Type B pancreatic cell (in vitro differentiated cells): ENCODE measurements around the gene TMEM130. TPM values are rescaled to one million over a fixed set of nuclear protein-coding genes. Genes with fewer than 3 reads are reported as not detected.
A peak's percentile ranks its signal among the peaks of the same experiment; 100 is the strongest.
"Not testable (repeated sequence)": the region's sequence is repeated elsewhere in the genome, so short reads cannot be mapped to it uniquely, and the experiment has no call there.

Experiments used
- DNase-seq: peaks from one replicate; pipeline ENCODE4 v3.0.0; 2021; ENCODE audit warnings: mixed read lengths; ENCODE audit not compliant: unreplicated experiment; ENCODE audit errors: extremely low spot score
- H3K27ac Mint-ChIP-seq: 2 replicates; pipeline ENCODE4 v1.8.0; 2021; ENCODE audit warnings: mild to moderate bottlenecking, mixed read lengths
- H3K27me3 Mint-ChIP-seq: 2 replicates; pipeline ENCODE4 v1.8.0; 2021; ENCODE audit warnings: mixed read lengths
- H3K36me3 Mint-ChIP-seq: 2 replicates; pipeline ENCODE4 v1.8.0; 2021; ENCODE audit warnings: mixed read lengths
- H3K4me1 Mint-ChIP-seq: one replicate; pipeline ENCODE4 v1.8.0; 2021; ENCODE audit warnings: mixed read lengths; ENCODE audit not compliant: unreplicated experiment
- H3K4me3 Mint-ChIP-seq: 2 replicates; pipeline ENCODE4 v1.8.0; 2021; ENCODE audit warnings: mild to moderate bottlenecking, mixed read lengths
- H3K9me3 Mint-ChIP-seq: 2 replicates; pipeline ENCODE4 v1.8.0; 2021; ENCODE audit warnings: mixed read lengths
- CTCF ChIP-seq: fragments of 200-600 bp; sonication (generic); conservative IDR thresholded peaks from 2 replicates; pipeline ENCODE4 v1.5.0; 2021; ENCODE audit warnings: antibody characterized with exemption, mild to moderate bottlenecking
- total RNA-seq: library from RNA; stranded (reverse); gene quantifications from 2 replicates; pipeline ENCODE4 v1.2.1, GENCODE V29; 2021; ENCODE audit warnings: low replicate concordance

The TMEM130 gene
- total RNA-seq, 1 donor from 2014 or later, result 1.2 TPM

GRCh38 chr7:98875501-98875900 is 5.7 kb upstream of the TMEM130 start:
- Mint-ChIP-seq H3K27ac (no peak overlapping the region), H3K4me3 (peak overlapping the region; percentile 61), H3K36me3 (no peaks in the 10 kb centered on the region), H3K9me3 (no peaks in the 10 kb centered on the region), H3K4me1 (peaks cover 4% of the 10 kb centered on the region), H3K27me3 (peaks cover 30% of the 10 kb centered on the region)
- DNase-seq, result no peak
- no peak for TF ChIP-seq CTCF

GRCh38 chr7:98874942-98875341 is 5.1 kb upstream of the TMEM130 start:
- Mint-ChIP-seq H3K4me3 (no peak overlapping the region), H3K36me3 (no peaks in the 10 kb centered on the region), H3K27ac (no peak overlapping the region), H3K9me3 (no peaks in the 10 kb centered on the region), H3K27me3 (peaks cover 34% of the 10 kb centered on the region), H3K4me1 (peaks cover 3% of the 10 kb centered on the region)
- TF ChIP-seq CTCF, result no peak
- DNase-seq, result no peak

- H3K4me1 Mint-ChIP-seq, H3K27ac Mint-ChIP-seq, H3K9me3 Mint-ChIP-seq, H3K4me3 Mint-ChIP-seq, H3K36me3 Mint-ChIP-seq, DNase-seq: not testable (repeated sequence)
- H3K27me3 Mint-ChIP-seq, result peaks cover 41% of the 10 kb centered on the region
These were observed 3.8 kb upstream of the TMEM130 start for GRCh38 chr7:98873610-98874009.

- TF ChIP-seq CTCF, result peak; percentile 57
- DNase-seq, result no peak
- Mint-ChIP-seq H3K36me3 (no peaks in the 10 kb centered on the region), H3K27me3 (peaks cover 51% of the 10 kb centered on the region), H3K4me1 (no peaks in the 10 kb centered on the region), H3K4me3 (no peak overlapping the region), H3K9me3 (no peaks in the 10 kb centered on the region), H3K27ac (no peak overlapping the region)
These were observed 2.6 kb upstream of the TMEM130 start for GRCh38 chr7:98872328-98872924.

GRCh38 chr7:98870807-98871491 is 1.1 kb upstream of the TMEM130 start:
- H3K4me1 Mint-ChIP-seq, result no peaks in the 10 kb centered on the region
- no peak for TF ChIP-seq CTCF
- H3K27me3 Mint-ChIP-seq, result peaks cover 57% of the 10 kb centered on the region
- no peak overlapping the region for H3K27ac Mint-ChIP-seq
- peak overlapping the region; percentile 90 for H3K4me3 Mint-ChIP-seq
- DNase-seq, result no peak
- no peaks in the 10 kb centered on the region for H3K36me3 Mint-ChIP-seq
- no peaks in the 10 kb centered on the region for H3K9me3 Mint-ChIP-seq

- Mint-ChIP-seq H3K4me1 (no peaks in the 10 kb centered on the region), H3K36me3 (no peaks in the 10 kb centered on the region), H3K9me3 (no peaks in the 10 kb centered on the region), H3K27me3 (peaks cover 54% of the 10 kb centered on the region), H3K4me3 (peak overlapping the region; percentile 90), H3K27ac (no peak overlapping the region)
- DNase-seq, result no peak
- no peak for TF ChIP-seq CTCF
These were observed 372 bp upstream of the TMEM130 start for GRCh38 chr7:98870121-98870651.
